GM12875 (cell line): ENCODE results near the gene BRAT1.

Experiments
- H3K4me3 ChIP-seq: one replicate; pipeline ENCODE4 v1.5.1; 2011; ENCODE audit warnings: low read depth, low read length, control low read depth
- CTCF ChIP-seq: IDR thresholded peaks from 2 replicates; pipeline ENCODE4 v1.5.1; 2011; ENCODE audit warnings: low read depth, mild to moderate bottlenecking, control low read depth, inconsistent platforms, low read length, moderate library complexity, borderline replicate concordance; ENCODE audit not compliant: insufficient read depth

The BRAT1 gene

GRCh38 chr7:2496375-2496774 lies 58.9 kb downstream of the BRAT1 start:
- no peak for TF ChIP-seq CTCF
- H3K4me3 ChIP-seq: no peak overlapping the region

- TF ChIP-seq CTCF: no peak
- no peak overlapping the region for H3K4me3 ChIP-seq
These were observed 59.7 kb downstream of the BRAT1 start for GRCh38 chr7:2495418-2496299.

GRCh38 chr7:2494191-2495130 lies 60.9 kb downstream of the BRAT1 start:
- no peak for TF ChIP-seq CTCF
- no peak overlapping the region for H3K4me3 ChIP-seq

GRCh38 chr7:2493205-2494164 lies 61.8 kb downstream of the BRAT1 start:
- no peak for TF ChIP-seq CTCF
- no peak overlapping the region for H3K4me3 ChIP-seq

GRCh38 chr7:2492038-2492437 lies 63.3 kb downstream of the BRAT1 start:
- TF ChIP-seq CTCF: no peak
- no peak overlapping the region for H3K4me3 ChIP-seq

- H3K4me3 ChIP-seq: no peak overlapping the region
- TF ChIP-seq CTCF: no peak
These were observed 65.1 kb downstream of the BRAT1 start for GRCh38 chr7:2490181-2490651.
